ENCODE results near the gene RIN1.

The RIN1 gene

GRCh38 chr11:66315921-66316811 lies 20.1 kb downstream of the RIN1 start:
- Histone ChIP-seq H3K4me3 (ENCODE audit: insufficient read depth in 1 of 2, low read depth in 1 of 2, low read length in 2 of 2) (peak overlapping the region; percentile 23 to 99), H3K79me1 (replicated peaks; ENCODE audit: low read length, poor library complexity, severe bottlenecking) (peaks cover 5% of the 10 kb centered on the region), H3K18ac (ENCODE audit: low read depth in 1 of 2, low read length in 2 of 2) (peak overlapping the region; percentile 81 to 93), H4K8ac (ENCODE audit: low read length) (peak overlapping the region; percentile 66), H2BK12ac (ENCODE audit: low read length in 2 of 2) (peak overlapping the region; percentile 71 to 91), H3K4ac (ENCODE audit: low read depth in 1 of 2, low read length in 2 of 2) (peak overlapping the region; percentile 62 to 90), H2BK5ac (ENCODE audit: low read depth, low read length, poor library complexity, severe bottlenecking) (no peak overlapping the region), H3K23ac (ENCODE audit: low read length in 2 of 2) (peak overlapping the region in 1 of 2 experiments; percentile 66), H2AFZ (ENCODE audit: low read depth, low read length) (no peak overlapping the region), H3K36me3 (ENCODE audit: control insufficient read depth in 1 of 2, insufficient read depth in 2 of 2, low read depth in 1 of 2, low read length in 2 of 2) (peaks cover 8 to 17% of the 10 kb centered on the region in 2 experiments), H3K9me3 (ENCODE audit: control insufficient read depth, low read length) (no peaks in the 10 kb centered on the region), H3K27ac (ENCODE audit: low read length, poor library complexity, severe bottlenecking) (no peak overlapping the region), H2BK120ac (ENCODE audit: low read depth, low read length) (peak overlapping the region; percentile 71), H3K14ac (ENCODE audit: low read length in 2 of 2) (peak overlapping the region in 1 of 2 experiments; percentile 98), H4K91ac (ENCODE audit: low read length) (peak overlapping the region; percentile 67), H2BK15ac (ENCODE audit: low read depth, poor library complexity, severe bottlenecking) (peak overlapping the region; percentile 87), H3K4me1 (ENCODE audit: control insufficient read depth, insufficient read depth, low read depth, low read length) (peaks cover 51% of the 10 kb centered on the region), H3K27me3 (ENCODE audit: control insufficient read depth in 1 of 2, insufficient read depth in 1 of 2, low read length in 2 of 2) (no peaks in the 10 kb centered on the region), H3K9ac (ENCODE audit: low read length) (peak overlapping the region; percentile 94), H2AK5ac (ENCODE audit: low read length, severe bottlenecking) (peak overlapping the region; percentile 49), H3K4me2 (ENCODE audit: low read length, poor library complexity, severe bottlenecking) (peak overlapping the region; percentile 69)
- no peak for DNase-seq
- 84% methylated on average over 52 of the region's 52 CpGs for WGBS

- WGBS: 97% methylated on average over 14 of the region's 14 CpGs
These were observed 20.7 kb downstream of the RIN1 start for GRCh38 chr11:66315498-66315885.

GRCh38 chr11:66314561-66315497 lies 21.4 kb downstream of the RIN1 start:
- H2BK15ac ChIP-seq (ENCODE audit: low read depth, poor library complexity, severe bottlenecking): peak overlapping the region; percentile 71
- peak overlapping the region in 1 of 2 experiments; percentile 99 for H3K4me3 ChIP-seq (ENCODE audit: insufficient read depth in 1 of 2, low read depth in 1 of 2, low read length in 2 of 2)

More at GRCh38 chr11:66315498-66315885, 20.7 kb downstream of the RIN1 start:
- Histone ChIP-seq H3K4me1 (ENCODE audit: control insufficient read depth, insufficient read depth, low read depth, low read length) (peaks cover 51% of the 10 kb centered on the region), H3K23ac (ENCODE audit: low read length in 2 of 2) (no peak overlapping the region), H3K4me3 (ENCODE audit: insufficient read depth in 1 of 2, low read depth in 1 of 2, low read length in 2 of 2) (peak overlapping the region in 1 of 2 experiments; percentile 99), H2AK5ac (ENCODE audit: low read length, severe bottlenecking) (no peak overlapping the region), H2BK120ac (ENCODE audit: low read depth, low read length) (no peak overlapping the region), H4K91ac (ENCODE audit: low read length) (peak overlapping the region; percentile 67), H2AFZ (ENCODE audit: low read depth, low read length) (no peak overlapping the region), H2BK15ac (ENCODE audit: low read depth, poor library complexity, severe bottlenecking) (peak overlapping the region; percentile 71), H3K9ac (ENCODE audit: low read length) (peak overlapping the region; percentile 94), H3K4ac (ENCODE audit: low read depth in 1 of 2, low read length in 2 of 2) (no peak overlapping the region), H2BK5ac (ENCODE audit: low read depth, low read length, poor library complexity, severe bottlenecking) (no peak overlapping the region), H3K4me2 (ENCODE audit: low read length, poor library complexity, severe bottlenecking) (no peak overlapping the region), H3K27me3 (ENCODE audit: control insufficient read depth in 1 of 2, insufficient read depth in 1 of 2, low read length in 2 of 2) (no peaks in the 10 kb centered on the region), H3K27ac (ENCODE audit: low read length, poor library complexity, severe bottlenecking) (no peak overlapping the region), H3K36me3 (ENCODE audit: control insufficient read depth in 1 of 2, insufficient read depth in 2 of 2, low read depth in 1 of 2, low read length in 2 of 2) (peaks cover 8 to 17% of the 10 kb centered on the region in 2 experiments), H2BK12ac (ENCODE audit: low read length in 2 of 2) (peak overlapping the region; percentile 28 to 91), H3K79me1 (replicated peaks; ENCODE audit: low read length, poor library complexity, severe bottlenecking) (peaks cover 5% of the 10 kb centered on the region), H3K14ac (ENCODE audit: low read length in 2 of 2) (peak overlapping the region in 1 of 2 experiments; percentile 81), H3K18ac (ENCODE audit: low read depth in 1 of 2, low read length in 2 of 2) (peak overlapping the region in 1 of 2 experiments; percentile 55), H4K8ac (ENCODE audit: low read length) (no peak overlapping the region), H3K9me3 (ENCODE audit: control insufficient read depth, low read length) (no peaks in the 10 kb centered on the region)
- DNase-seq: no peak

More at GRCh38 chr11:66314561-66315497, 21.4 kb downstream of the RIN1 start:
- H3K14ac ChIP-seq (ENCODE audit: low read length in 2 of 2): peak overlapping the region in 1 of 2 experiments; percentile 3
- H4K8ac ChIP-seq (ENCODE audit: low read length): peak overlapping the region; percentile 32
- H3K18ac ChIP-seq (ENCODE audit: low read depth in 1 of 2, low read length in 2 of 2): peak overlapping the region; percentile 76 to 98
- H3K79me1 ChIP-seq (replicated peaks; ENCODE audit: low read length, poor library complexity, severe bottlenecking): peaks cover 5% of the 10 kb centered on the region
- H2AFZ ChIP-seq (ENCODE audit: low read depth, low read length): no peak overlapping the region
- peak overlapping the region in 1 of 2 experiments; percentile 30 for H3K23ac ChIP-seq (ENCODE audit: low read length in 2 of 2)
- H3K4me1 ChIP-seq (ENCODE audit: control insufficient read depth, insufficient read depth, low read depth, low read length): peaks cover 51% of the 10 kb centered on the region
- no peak overlapping the region for H3K27ac ChIP-seq (ENCODE audit: low read length, poor library complexity, severe bottlenecking)
- no peak overlapping the region for H2BK5ac ChIP-seq (ENCODE audit: low read depth, low read length, poor library complexity, severe bottlenecking)
- DNase-seq: no peak
- peak overlapping the region; percentile 94 for H3K9ac ChIP-seq (ENCODE audit: low read length)
- H3K4me2 ChIP-seq (ENCODE audit: low read length, poor library complexity, severe bottlenecking): no peak overlapping the region
- peak overlapping the region; percentile 79 for H4K91ac ChIP-seq (ENCODE audit: low read length)
- no peaks in the 10 kb centered on the region for H3K27me3 ChIP-seq (ENCODE audit: control insufficient read depth in 1 of 2, insufficient read depth in 1 of 2, low read length in 2 of 2)
- H3K36me3 ChIP-seq (ENCODE audit: control insufficient read depth in 1 of 2, insufficient read depth in 2 of 2, low read depth in 1 of 2, low read length in 2 of 2): peaks cover 8 to 17% of the 10 kb centered on the region in 2 experiments
- H2BK12ac ChIP-seq (ENCODE audit: low read length in 2 of 2): peak overlapping the region; percentile 86 to 89
- H3K4ac ChIP-seq (ENCODE audit: low read depth in 1 of 2, low read length in 2 of 2): peak overlapping the region; percentile 90 to 96
- H2BK120ac ChIP-seq (ENCODE audit: low read depth, low read length): peak overlapping the region; percentile 94
- peak overlapping the region; percentile 11 for H2AK5ac ChIP-seq (ENCODE audit: low read length, severe bottlenecking)
- 91% methylated on average over 17 of the region's 17 CpGs for WGBS
- H3K9me3 ChIP-seq (ENCODE audit: control insufficient read depth, low read length): no peaks in the 10 kb centered on the region

Measured in mesenchymal stem cell (in vitro differentiated cells and primary cell).